GM12864 (cell line): ENCODE measurements around the gene COPE.

ENCODE experiments used
- DNase-seq: peaks from one replicate; pipeline ENCODE4 v3.0.0-alpha.2; 2011; ENCODE audit warnings: low read depth
- H3K4me3 ChIP-seq: 2 replicates; pipeline ENCODE4 v1.5.1; 2011; ENCODE audit warnings: mild to moderate bottlenecking, low read depth, low read length, control low read depth
- TF ChIP-seq, protein P1 (sequence below): IDR thresholded peaks from 2 replicates; pipeline ENCODE4 v1.5.1; 2011; ENCODE audit warnings: low read depth, mild to moderate bottlenecking, moderate library complexity, low read length, control low read depth, inconsistent platforms; ENCODE audit errors: missing control alignments

COPE gene

DNA sequence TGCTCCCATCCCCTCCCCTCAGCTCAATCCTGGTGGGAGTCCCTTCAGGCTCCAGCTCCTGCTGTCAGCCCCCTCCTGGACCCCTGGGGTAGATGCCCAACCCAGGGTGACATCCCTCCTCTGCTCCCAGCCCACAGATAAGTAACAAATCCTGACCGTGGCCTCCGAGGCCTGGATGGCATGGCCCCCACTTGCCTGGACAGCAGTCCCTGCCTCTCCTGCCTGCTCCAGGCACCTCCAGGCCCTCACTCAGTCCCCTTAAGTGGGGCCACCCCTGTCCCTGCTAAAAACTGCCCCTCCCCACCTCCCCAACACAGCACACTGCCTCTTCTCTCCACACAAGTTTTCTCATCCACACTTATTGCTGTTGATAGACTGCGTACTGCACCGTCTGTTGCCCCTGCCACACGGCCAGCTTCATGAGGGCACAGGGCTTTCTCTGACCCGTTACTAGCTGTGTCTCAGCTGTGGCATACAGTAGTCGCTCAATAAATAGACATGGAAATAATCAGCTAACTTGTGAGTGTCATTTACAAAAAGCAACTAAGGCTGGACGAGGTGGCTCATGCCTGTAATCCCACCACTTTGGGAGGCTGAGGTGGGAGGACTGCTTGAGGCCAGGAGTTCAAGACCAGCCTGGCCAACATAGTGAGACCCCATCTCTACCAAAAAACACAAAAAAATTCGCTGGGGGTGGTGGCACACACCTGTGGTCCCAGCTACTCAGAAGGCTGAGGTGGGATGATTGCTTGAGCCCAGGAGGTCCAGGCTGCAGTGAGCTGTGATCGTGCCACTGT is 29.0 kb downstream of the COPE start:
- TF ChIP-seq, protein P1, sequence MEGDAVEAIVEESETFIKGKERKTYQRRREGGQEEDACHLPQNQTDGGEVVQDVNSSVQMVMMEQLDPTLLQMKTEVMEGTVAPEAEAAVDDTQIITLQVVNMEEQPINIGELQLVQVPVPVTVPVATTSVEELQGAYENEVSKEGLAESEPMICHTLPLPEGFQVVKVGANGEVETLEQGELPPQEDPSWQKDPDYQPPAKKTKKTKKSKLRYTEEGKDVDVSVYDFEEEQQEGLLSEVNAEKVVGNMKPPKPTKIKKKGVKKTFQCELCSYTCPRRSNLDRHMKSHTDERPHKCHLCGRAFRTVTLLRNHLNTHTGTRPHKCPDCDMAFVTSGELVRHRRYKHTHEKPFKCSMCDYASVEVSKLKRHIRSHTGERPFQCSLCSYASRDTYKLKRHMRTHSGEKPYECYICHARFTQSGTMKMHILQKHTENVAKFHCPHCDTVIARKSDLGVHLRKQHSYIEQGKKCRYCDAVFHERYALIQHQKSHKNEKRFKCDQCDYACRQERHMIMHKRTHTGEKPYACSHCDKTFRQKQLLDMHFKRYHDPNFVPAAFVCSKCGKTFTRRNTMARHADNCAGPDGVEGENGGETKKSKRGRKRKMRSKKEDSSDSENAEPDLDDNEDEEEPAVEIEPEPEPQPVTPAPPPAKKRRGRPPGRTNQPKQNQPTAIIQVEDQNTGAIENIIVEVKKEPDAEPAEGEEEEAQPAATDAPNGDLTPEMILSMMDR, result no peak
- H3K4me3 ChIP-seq, result no peak overlapping the region
- no peak for DNase-seq

- TF ChIP-seq, protein P1, result no peak
- no peak overlapping the region for H3K4me3 ChIP-seq
- DNase-seq, result no peak
Observed at GRCh38 chr19:18886972-18887371, 32.2 kb downstream of the COPE start.

DNA sequence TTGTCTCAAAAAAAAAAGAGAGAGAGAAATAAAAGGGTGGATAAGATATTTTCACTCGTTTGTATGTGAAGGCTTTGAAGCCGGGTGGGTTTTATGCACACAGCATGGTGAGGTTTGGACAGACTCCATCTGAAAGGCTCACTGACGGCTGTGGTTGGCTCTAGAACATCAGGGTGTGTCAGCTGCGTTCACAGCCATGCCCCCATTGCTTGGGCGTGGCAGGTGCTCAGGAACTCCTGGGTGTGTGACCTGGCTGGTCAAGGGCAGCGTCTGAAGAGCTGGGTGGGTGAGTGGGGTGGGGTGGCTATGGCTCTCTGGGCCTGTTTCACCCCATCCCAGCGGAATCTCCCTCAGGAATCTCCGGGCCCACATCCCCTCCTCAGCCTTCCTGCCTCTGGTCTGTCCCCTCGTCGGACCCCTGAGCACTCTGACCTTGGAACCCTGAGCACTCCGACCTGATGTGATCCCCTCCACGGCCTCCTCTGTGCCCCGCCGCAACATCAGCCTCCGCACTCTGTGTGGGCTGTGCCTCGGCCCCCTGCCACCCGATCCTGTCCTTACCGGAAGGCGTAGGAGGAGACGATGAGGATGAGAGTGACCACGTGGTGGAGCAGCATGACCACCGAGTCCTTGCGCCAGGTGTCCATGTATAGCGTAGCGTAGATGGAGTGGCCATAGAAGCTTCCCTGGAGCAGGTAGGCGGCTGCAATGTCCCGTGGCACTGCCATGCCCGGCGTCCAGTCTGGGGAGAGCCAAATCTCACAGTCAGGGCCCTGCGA is 35.5 kb downstream of the COPE start:
- no peak overlapping the region for H3K4me3 ChIP-seq
- TF ChIP-seq, protein P1, result no peak
- DNase-seq, result no peak

- TF ChIP-seq, protein P1, result no peak
- no peak for DNase-seq
- no peak overlapping the region for H3K4me3 ChIP-seq
Observed at GRCh38 chr19:18881491-18881890, 37.7 kb downstream of the COPE start.

GRCh38 chr19:18879579-18880373 is 39.4 kb downstream of the COPE start:
- H3K4me3 ChIP-seq, result no peak overlapping the region
- DNase-seq, result no peak
- TF ChIP-seq, protein P1, result no peak

GRCh38 chr19:18878858-18879578 is 40.2 kb downstream of the COPE start:
- TF ChIP-seq, protein P1, result no peak
- no peak for DNase-seq
- no peak overlapping the region for H3K4me3 ChIP-seq
